Fibroblast of peridontal ligament (primary cell): ENCODE results near the gene UCN.
"Not testable (repeated sequence)": the region's sequence is repeated elsewhere in the genome, so short reads cannot be mapped to it uniquely, and the experiment has no call there.

Experiments used
- DNase-seq: peaks from one replicate; pipeline ENCODE4 v3.0.0-alpha.2; 2010; ENCODE audit errors: extremely low read depth

UCN gene

GRCh38 chr2:27314709-27315108 lies 6.5 kb upstream of the UCN start:
- DNase-seq = no peak

DNA sequence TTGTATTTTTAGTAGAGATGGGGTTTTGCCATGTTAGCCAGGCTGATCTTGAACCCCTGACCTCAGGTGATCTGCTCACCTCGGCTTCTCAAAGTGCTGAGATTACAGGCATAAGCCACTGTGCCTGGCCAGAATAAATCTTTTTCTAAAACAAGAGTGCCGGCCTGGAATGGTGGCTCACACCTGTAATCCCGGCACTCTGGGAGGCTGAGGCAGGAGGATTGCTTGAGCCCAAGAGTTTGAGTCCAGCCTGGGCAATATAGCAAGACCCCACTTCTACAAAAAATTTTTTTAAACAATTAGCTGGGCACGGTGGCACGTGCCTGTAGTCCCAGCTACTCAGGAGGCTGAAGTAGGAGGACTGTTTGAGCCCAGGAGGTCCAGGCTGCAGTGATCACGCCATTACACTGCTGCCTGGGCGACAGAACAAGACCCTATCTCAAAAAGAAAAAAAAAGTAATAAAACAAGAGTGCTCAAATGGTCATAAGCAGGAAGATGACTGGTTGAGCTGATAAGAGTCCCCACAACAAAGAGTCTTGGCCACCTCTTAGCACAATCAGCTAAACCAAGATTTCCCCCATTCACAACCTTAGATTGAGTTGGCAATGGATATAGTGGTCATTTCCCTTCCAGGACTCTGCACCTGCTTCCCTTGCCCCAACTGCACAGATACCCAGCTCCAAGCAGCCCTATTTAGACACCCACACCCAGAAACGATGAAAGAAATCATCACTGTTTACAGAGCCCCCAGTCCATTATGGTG lies 5.8 kb upstream of the UCN start:
- no peak for DNase-seq

- DNase-seq = no peak
Measured at GRCh38 chr2:27312152-27312551, 3.9 kb upstream of the UCN start.

GRCh38 chr2:27309651-27310050 lies 1.4 kb upstream of the UCN start:
- no peak for DNase-seq

DNA sequence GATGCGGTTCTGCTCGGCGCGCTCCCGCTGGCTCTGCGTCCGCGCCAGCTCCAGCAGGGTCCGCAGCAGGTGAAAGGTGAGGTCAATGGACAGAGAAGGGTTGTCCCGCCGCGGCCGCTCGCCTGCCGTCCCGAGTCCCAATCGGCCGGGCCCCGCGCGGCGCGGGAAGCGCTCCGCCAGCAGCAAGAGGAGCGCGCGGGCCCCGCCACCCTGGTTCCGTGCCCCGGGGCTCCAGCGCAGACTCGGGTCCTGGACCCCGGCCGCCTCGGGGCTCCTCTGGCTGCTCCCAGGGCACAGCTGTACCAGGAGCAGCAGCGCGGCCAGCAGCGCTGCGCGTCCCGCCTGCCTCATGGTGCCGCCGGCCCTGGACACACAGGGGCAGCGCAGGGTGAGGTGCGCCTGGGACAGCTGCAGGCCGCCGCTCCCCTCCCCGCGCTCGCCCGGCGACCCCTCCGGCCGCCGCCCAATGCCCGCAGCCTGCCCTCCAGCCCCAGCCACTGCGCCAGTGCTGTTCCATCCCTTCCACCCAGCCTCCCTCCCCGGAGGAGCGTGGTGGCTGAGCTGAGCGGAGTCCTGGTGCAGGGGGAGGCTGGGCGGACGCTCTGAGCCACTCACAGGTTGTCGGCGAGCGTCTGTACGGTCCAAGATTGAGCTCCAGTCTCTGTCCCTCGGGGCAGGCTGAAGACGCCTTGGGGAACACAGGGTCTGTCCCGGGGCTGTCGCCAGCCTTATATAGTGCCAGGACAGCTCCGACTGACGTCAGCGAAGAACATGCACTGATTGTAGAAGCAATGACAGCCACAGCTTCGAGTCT lies 493 bp downstream of the UCN start:
- no peak for DNase-seq

- DNase-seq = no peak
Measured at GRCh38 chr2:27307287-27307544, 1.0 kb downstream of the UCN start.

DNA sequence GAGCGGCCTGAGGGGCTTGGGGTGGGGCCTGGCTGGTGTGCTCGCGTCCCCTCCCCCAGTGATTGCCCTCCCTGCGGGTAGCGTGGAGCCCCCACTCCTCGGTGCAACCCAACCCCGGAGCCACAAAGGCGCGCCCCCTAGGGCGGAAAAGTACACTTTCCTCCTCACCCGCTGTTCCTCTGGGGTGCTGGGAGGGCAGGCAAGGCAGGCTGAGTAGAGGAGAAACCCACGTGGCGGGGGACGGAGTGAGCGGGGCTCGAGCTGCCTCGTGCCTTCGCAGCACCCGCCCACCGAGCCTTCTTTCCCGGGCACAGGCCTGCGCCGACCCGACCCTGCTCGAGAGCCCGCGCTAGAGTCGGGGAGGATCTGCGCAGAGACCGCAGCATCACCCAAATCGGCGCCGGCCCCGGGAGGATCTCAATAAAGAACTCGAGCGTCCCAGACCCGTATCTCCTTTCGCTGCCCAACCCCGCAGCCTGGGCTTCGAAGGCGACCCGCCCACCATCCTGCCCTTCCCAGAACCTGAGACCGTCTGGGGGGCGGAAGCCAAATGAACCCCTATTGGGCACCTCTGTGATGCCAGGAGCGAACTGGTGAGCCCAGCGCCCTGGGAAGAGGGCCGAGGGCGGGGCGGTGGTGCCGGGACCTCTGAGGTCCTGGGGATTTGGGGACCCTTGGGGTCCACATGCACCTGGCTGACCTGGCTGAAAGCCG lies 1.5 kb downstream of the UCN start:
- no peak for DNase-seq

- DNase-seq = no peak
Measured at GRCh38 chr2:27306136-27306535, 2.1 kb downstream of the UCN start.

- no peak for DNase-seq
Measured at GRCh38 chr2:27305516-27305915, 2.7 kb downstream of the UCN start.

DNA sequence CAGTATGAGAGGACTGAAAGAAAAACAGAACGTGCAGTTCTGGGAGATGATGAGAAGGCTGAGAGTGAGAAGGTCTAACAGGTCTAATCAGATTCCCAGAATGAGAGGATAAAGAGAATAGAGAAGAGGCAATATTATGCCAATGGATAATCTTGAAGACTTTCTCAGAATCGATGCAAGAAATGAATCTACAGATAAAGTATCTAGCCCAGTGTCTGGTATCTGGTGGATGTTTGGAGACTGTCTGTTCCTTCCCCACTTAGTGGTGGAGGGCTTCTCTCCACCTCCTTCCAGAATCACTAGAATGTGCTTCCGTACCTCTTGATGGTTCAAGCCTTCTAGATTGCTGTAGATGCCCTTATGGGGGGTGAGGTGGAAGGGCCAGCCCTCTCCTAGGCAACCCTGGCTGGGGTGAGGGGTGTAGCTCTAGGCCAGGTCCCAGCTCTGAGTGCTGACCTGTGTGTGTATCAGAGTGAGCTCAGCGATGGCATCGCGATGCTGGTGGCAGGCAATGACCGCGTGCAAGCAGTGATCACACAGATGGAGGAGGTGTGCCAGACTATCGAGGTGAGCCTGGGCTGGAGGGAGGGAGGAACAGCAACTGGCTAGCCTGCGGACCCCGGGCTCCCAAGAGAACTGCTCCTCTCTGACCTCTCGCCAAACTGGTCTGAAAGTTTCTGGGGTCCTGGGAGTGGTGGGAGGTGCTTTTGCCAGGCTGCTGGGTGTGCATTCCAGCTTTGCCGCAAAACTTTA lies 3.6 kb downstream of the UCN start:
- DNase-seq = no peak

- DNase-seq = peak; percentile 79
Measured at GRCh38 chr2:27303093-27304025, 4.9 kb downstream of the UCN start.

- not testable (repeated sequence) for DNase-seq
Measured at GRCh38 chr2:27300606-27301005, 7.6 kb downstream of the UCN start.

GRCh38 chr2:27298391-27299080 lies 9.7 kb downstream of the UCN start:
- no peak for DNase-seq

- no peak for DNase-seq
Measured at GRCh38 chr2:27297195-27297594, 11.1 kb downstream of the UCN start.

DNA sequence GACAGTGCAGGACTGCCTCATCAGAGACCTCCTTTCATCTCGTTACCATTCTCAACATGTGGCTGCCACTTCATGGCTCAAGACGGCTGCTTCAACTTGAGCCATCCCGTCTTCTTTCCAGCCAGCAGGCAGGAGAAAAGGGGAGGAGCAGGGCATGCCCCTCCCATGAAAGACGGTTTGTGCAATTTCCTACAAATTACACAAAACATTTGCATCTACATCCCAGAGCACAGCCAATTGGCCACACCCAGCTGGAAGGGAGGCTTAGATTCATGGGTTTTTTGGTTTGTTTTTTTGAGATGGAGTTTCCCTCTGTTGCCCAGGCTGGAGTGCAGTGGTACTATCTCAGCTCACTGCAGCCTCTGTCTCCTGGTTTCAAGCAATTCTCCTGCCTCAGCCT lies 11.8 kb downstream of the UCN start:
- peak; percentile 20 for DNase-seq

DNA sequence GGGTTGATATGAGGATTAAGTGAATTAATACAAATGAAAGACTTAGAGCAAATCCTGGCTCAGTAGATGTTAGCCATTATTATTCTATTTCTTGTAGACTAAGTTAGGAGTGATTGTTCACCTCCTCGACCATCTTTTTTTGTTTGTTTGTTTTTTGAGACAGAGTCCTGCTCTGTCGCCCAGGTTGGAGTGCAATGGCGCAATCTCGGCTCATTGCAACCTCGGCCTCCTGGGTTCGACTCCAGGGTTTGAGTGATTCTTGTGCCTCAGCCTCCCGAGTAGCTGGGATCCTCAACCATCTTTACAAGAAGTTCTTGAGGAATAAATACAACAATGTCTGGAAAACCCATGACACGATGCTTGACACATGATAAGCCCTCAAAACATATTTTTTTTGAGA lies 13.3 kb downstream of the UCN start:
- no peak for DNase-seq

GRCh38 chr2:27291865-27292264 lies 16.4 kb downstream of the UCN start:
- no peak for DNase-seq

- DNase-seq = no peak
Measured at GRCh38 chr2:27290549-27290948, 17.7 kb downstream of the UCN start.

DNA sequence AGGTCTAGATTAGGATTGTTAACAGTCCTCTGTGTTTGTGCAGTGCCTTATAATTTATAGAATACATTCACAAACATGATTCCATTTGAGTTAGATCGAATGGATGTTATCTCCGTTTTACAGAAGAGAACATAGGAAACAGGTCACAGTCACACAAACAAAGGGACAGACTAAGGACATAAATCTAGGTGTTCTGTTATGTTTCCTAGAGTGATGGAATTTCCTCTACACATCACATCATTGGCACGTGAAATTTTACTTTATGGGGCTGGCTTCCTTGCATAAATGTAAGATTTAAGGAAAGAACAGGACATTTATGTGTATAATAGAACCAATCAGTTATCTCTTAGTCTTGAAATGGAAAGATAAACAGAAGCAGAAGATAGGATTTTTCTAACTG lies 19.6 kb downstream of the UCN start:
- DNase-seq = no peak

- no peak for DNase-seq
Measured at GRCh38 chr2:27285481-27285880, 22.8 kb downstream of the UCN start.
